ENCODE data around the gene SRR. TPM values are rescaled to one million over a fixed set of nuclear protein-coding genes. Genes with fewer than 3 reads are reported as not detected.

SRR gene
- total RNA-seq, 2 experiments from 2014 or later, result 15.4 to 18.3 TPM

DNA sequence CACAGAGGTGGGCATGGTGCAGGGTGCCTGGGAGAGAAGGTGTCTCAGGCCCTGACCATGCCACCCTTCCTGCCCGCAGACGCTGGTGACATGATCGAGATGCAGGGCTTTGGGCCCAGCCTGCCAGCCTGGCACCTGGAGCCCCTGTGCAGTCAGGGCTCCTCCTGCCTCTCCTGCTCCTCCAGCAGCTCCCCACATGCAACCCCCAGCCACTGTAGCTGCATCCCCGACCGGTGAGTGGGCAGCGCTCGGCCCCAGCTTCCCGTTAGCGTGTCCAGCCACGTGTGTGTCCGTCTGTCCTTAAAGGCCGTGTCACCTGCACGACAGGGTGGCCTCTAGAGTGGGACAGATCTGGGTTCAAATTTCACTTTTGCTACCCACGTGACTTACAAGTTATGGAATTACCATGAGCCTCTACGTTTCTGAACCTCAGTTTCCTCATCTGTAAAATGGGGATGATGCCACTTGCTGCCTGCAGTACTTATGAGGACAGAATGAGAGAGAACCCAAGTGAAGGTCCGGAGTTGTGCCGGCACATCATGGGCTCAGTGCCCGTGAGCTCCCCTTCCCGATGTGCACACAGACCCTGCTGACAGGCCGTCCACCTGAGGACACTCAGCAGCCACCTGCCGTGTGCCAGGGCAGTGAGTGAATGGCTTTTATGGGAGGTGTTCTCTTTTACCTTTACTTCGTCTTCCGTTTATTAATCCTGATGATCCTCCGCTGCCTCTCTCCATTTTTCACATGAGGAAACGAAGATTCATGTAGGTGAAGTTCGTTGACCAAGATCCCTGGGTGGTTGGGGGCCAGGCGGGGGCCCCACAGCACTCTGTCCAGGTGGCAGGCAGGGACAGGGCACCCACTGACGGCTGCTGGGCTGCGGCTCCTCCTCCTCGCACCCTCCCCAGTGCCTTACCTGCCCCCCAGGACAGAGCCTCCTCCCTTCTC is 67.7 kb downstream of the SRR start:
- ChIA-PET POLR2A (no interaction called here), CTCF (interaction anchor here (1.3 to 5.2 kb wide), 2 partner anchors 11 to 44 kb away, joined by 6 to 31 read pairs; no protein-coding TSS in a partner anchor)
- intact Hi-C loops (cut with DNase I, micrococcal nuclease), result no loop called here
- H3K36me3 Mint-ChIP-seq (ENCODE audit: low read depth), result no peaks in the 10 kb centered on the region
- no peak overlapping the region for H3K27ac Mint-ChIP-seq
- H3K4me1 Mint-ChIP-seq, result no peaks in the 10 kb centered on the region
- H3K9me3 Mint-ChIP-seq (ENCODE audit: low read depth), result no peaks in the 10 kb centered on the region
- ATAC-seq (no peak), DNase-seq (no peak)
- H3K27me3 Mint-ChIP-seq, result no peaks in the 10 kb centered on the region
- H3K4me3 Mint-ChIP-seq, result no peak overlapping the region

DNA sequence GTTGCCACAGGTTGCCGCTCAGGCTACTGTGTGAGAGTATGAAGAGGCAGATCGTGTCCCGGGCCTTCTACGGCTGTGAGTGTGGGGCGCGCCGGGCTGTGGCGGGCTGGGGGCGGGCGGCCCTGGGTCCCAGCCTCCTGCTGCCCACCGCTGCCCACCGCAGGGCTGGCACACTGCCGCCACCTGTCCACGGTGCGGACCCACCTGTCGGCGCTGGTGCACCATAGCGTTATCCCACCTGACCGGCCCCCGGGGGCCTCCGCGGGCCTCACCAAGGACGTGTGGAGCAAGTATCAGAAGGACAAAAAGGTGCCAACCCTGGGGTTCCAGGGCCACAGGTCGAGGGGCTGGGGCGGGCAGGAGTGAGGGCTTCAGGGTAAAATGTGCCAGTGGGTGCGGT is 68.4 kb downstream of the SRR start:
- Mint-ChIP-seq H3K4me1 (no peaks in the 10 kb centered on the region), H3K9me3 (ENCODE audit: low read depth) (no peaks in the 10 kb centered on the region), H3K27ac (no peak overlapping the region), H3K27me3 (no peaks in the 10 kb centered on the region), H3K36me3 (ENCODE audit: low read depth) (no peaks in the 10 kb centered on the region), H3K4me3 (no peak overlapping the region)
- DNase-seq (no peak), ATAC-seq (no peak)
- ChIA-PET POLR2A (no interaction called here), CTCF (interaction anchor here (1.3 to 5.2 kb wide), 2 partner anchors 10 to 44 kb away, joined by 6 to 31 read pairs; no protein-coding TSS in a partner anchor)
- intact Hi-C loops (cut with DNase I, micrococcal nuclease), result no loop called here

DNA sequence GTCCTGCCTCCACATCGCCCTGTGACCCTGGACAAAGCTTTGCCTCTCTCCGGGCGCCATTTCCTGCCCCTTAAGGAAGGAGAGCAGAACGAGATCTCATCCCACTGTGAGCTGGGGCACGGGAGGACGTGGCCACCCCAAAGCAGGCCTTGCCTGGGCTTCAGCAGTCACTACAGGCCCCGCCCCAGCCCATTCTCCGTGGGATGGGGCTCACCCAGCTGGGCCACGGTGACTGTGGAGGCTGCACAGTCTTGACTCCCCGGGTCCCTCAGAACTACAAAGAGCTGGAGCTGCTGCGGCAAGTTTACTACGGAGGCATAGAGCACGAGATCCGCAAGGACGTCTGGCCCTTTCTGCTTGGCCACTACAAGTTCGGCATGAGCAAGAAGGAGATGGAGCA is 68.9 kb downstream of the SRR start:
- H3K27ac Mint-ChIP-seq, result no peak overlapping the region
- H3K9me3 Mint-ChIP-seq (ENCODE audit: low read depth), result no peaks in the 10 kb centered on the region
- CTCF ChIA-PET, result interaction anchor here (0.6 to 1.8 kb wide), 2 partner anchors 10 to 374 kb away, joined by 3 to 9 read pairs; no protein-coding TSS in a partner anchor
- no peaks in the 10 kb centered on the region for H3K4me1 Mint-ChIP-seq
- no peak overlapping the region for H3K4me3 Mint-ChIP-seq
- DNase-seq (no peak), ATAC-seq (no peak)
- H3K36me3 Mint-ChIP-seq (ENCODE audit: low read depth), result no peaks in the 10 kb centered on the region
- no peaks in the 10 kb centered on the region for H3K27me3 Mint-ChIP-seq
- POLR2A ChIA-PET, result no interaction called here
- intact Hi-C loops (cut with DNase I, micrococcal nuclease), result no loop called here

DNA sequence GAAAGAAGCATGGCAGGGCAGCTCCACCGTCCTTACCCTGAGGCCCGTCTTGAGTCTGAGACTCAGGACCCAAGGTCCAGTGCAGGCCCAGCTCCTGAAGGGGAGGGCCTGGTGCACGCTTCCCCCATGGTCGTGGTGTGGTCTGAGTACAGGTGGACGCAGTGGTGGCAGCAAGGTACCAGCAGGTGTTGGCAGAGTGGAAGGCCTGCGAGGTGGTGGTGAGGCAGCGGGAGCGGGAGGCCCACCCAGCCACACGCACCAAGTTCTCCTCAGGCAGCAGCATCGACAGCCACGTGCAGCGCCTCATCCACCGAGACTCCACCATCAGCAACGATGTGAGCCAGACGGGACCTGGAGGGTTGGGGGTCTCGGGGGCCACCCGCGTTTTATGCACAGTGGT is 69.4 kb downstream of the SRR start:
- POLR2A ChIA-PET, result no interaction called here
- no peaks in the 10 kb centered on the region for H3K4me1 Mint-ChIP-seq
- no peak for ATAC-seq

More for the DNA sequence above, 69.4 kb downstream of the SRR start:
- H3K9me3 Mint-ChIP-seq (ENCODE audit: low read depth), result no peaks in the 10 kb centered on the region
- no peaks in the 10 kb centered on the region for H3K27me3 Mint-ChIP-seq
- CTCF ChIA-PET, result interaction anchor here (0.6 to 1.8 kb wide), 2 partner anchors 10 to 373 kb away, joined by 3 to 9 read pairs; no protein-coding TSS in a partner anchor
- DNase-seq, result no peak
- no peaks in the 10 kb centered on the region for H3K36me3 Mint-ChIP-seq (ENCODE audit: low read depth)
- H3K27ac Mint-ChIP-seq, result no peak overlapping the region
- intact Hi-C loops (cut with DNase I, micrococcal nuclease), result no loop called here
- H3K4me3 Mint-ChIP-seq, result no peak overlapping the region

Other genes with a start within 250 kb of the SRR start
- 10 to 100 TPM; 13.6 to 16.5 TPM for gene HIC1, start 248.8 kb upstream of the SRR start, total RNA-seq
- gene SMG6, start 165 bp upstream of the SRR start, total RNA-seq, result 10 to 100 TPM; 28.5 to 31.4 TPM
- gene TSR1, start 32.5 kb downstream of the SRR start, total RNA-seq, result 10 to 100 TPM; 59.3 to 77.0 TPM
- gene SGSM2, start 33.6 kb downstream of the SRR start, total RNA-seq, result 10 to 100 TPM; 21.4 to 28.0 TPM
- gene MNT, start 97.1 kb downstream of the SRR start, total RNA-seq, result 10 to 100 TPM; 16.0 to 19.3 TPM
- 10 to 100 TPM; 50.1 to 61.6 TPM for gene METTL16, start 207.9 kb downstream of the SRR start, total RNA-seq

Measured in activated CD4-positive, alpha-beta T cell treated with anti-CD3 and anti-CD28 coated beads for 36 hours (primary cell).